HepG2 (cell line): ENCODE measurements around the gene PRKN. TPM values are rescaled to one million over a fixed set of nuclear protein-coding genes. Genes with fewer than 3 reads are reported as not detected.
A peak's percentile ranks its signal among the peaks of the same experiment; 100 is the strongest.

Experiments used
- ATRX ChIP-seq: sonication (generic); formaldehyde crosslinking; IDR thresholded peaks from 2 replicates; pipeline ENCODE4 v1.4.0; 2020; ENCODE audit warnings: missing genetic modification reagents, borderline replicate concordance
- BCL6 ChIP-seq: IDR thresholded peaks from 2 replicates; pipeline ENCODE4 v1.6.1; 2016; ENCODE audit warnings: missing genetic modification reagents, missing compliant biosample characterization
- CREM ChIP-seq, 2 experiments: sonication (generic) in 1 of 2; formaldehyde crosslinking in 1 of 2; IDR thresholded peaks; 2 replicates each; pipeline versions ENCODE4 v1.4.0 to v1.6.1; 2016 to 2020; ENCODE audit warnings: antibody characterized with exemption in 1 of 2, mild to moderate bottlenecking in 1 of 2, missing genetic modification reagents in 1 of 2
- ERF ChIP-seq: IDR thresholded peaks from 2 replicates; pipeline ENCODE4 v1.6.1; 2018; ENCODE audit warnings: missing biosample characterization, missing genetic modification reagents
- HOXA7 ChIP-seq: sonication (generic); formaldehyde crosslinking; IDR thresholded peaks from 2 replicates; pipeline ENCODE4 v1.8.1; 2022; ENCODE audit warnings: mild to moderate bottlenecking, missing genetic modification reagents, moderate library complexity
- ISL2 ChIP-seq: sonication (generic); formaldehyde crosslinking; IDR thresholded peaks from 2 replicates; pipeline ENCODE4 v1.5.0; 2020; ENCODE audit warnings: missing genetic modification reagents
- MEIS2 ChIP-seq: sonication (generic); formaldehyde crosslinking; IDR thresholded peaks from 2 replicates; pipeline ENCODE4 v1.9.0; 2021; ENCODE audit warnings: mild to moderate bottlenecking, missing genetic modification reagents
- NAIF1 ChIP-seq: sonication (generic); formaldehyde crosslinking; IDR thresholded peaks from 2 replicates; pipeline ENCODE4 v1.5.0; 2020; ENCODE audit warnings: mild to moderate bottlenecking, missing genetic modification reagents, borderline replicate concordance
- RNF2 ChIP-seq: fragments of 450-650 bp; conservative IDR thresholded peaks from 2 replicates; pipeline ENCODE4 v1.6.1; 2016; ENCODE audit warnings: low read depth
- TBX2 ChIP-seq: sonication (generic); formaldehyde crosslinking; IDR thresholded peaks from 2 replicates; pipeline ENCODE4 v1.5.0; 2020; ENCODE audit warnings: missing genetic modification reagents, mild to moderate bottlenecking, borderline replicate concordance
- ZNF589 ChIP-seq: sonication (generic); formaldehyde crosslinking; conservative IDR thresholded peaks from 2 replicates; pipeline ENCODE4 v1.8.0; 2022; ENCODE audit warnings: mild to moderate bottlenecking, moderate library complexity, missing genetic modification reagents
- ZNF839 ChIP-seq: sonication (generic); formaldehyde crosslinking; IDR thresholded peaks from 2 replicates; pipeline ENCODE4 v1.4.0; 2020; ENCODE audit warnings: missing genetic modification reagents, mild to moderate bottlenecking, borderline replicate concordance
- ZNF841 ChIP-seq: sonication (generic); formaldehyde crosslinking; IDR thresholded peaks from 2 replicates; pipeline ENCODE4 v1.8.1; 2023; ENCODE audit warnings: missing genetic modification reagents, borderline replicate concordance
- polyA plus RNA-seq, 8 experiments: library from polyadenylated mRNA; depleted of rRNA in 3 of 8; stranded (reverse) in 7 of 8; unstranded in 1 of 8; fragments of >200 nt; fragmentation: Illumina TruSeq in 4 of 8; extraction: Trizol in 4 of 8; gene quantifications; 2 replicates each; pipeline versions ENCODE4 v1.2.1 to v1.2.3, GENCODE V29; 2011 to 2016; ENCODE audit warnings: low read depth in 4 of 8, missing spikeins in 1 of 8, mixed read lengths in 1 of 8; ENCODE audit not compliant: insufficient read depth in 1 of 8
- total RNA-seq, 5 experiments: library from RNA; depleted of rRNA; stranded (reverse); fragments of >200 nt; fragmentation: Illumina TruSeq; extraction: Trizol; gene quantifications; 2 replicates each; pipeline ENCODE4 v1.2.3, GENCODE V29; 2016; ENCODE audit warnings: low read depth in 1 of 5
- TF ChIP-seq, protein P1 (sequence below): sonication (generic); formaldehyde crosslinking; IDR thresholded peaks from 2 replicates; pipeline ENCODE4 v1.8.0; 2022; ENCODE audit warnings: missing genetic modification reagents, mild to moderate bottlenecking, inconsistent platforms, borderline replicate concordance
- TF ChIP-seq, protein P2 (sequence below): sonication (generic); formaldehyde crosslinking; IDR thresholded peaks from 2 replicates; pipeline ENCODE4 v1.5.0; 2020; ENCODE audit warnings: missing genetic modification reagents
- TF ChIP-seq, protein P3 (sequence below): IDR thresholded peaks from 2 replicates; pipeline ENCODE4 v1.6.1; 2012; ENCODE audit warnings: low read length, improper control_type of control experiment
- TF ChIP-seq, protein P4 (sequence below): sonication (generic); formaldehyde crosslinking; IDR thresholded peaks from 2 replicates; pipeline ENCODE4 v1.5.1; 2020; ENCODE audit warnings: mild to moderate bottlenecking, missing genetic modification reagents, moderate library complexity
- TF ChIP-seq, protein P5 (sequence below): sonication (generic); formaldehyde crosslinking; IDR thresholded peaks from 2 replicates; pipeline ENCODE4 v1.4.0; 2020; ENCODE audit warnings: mild to moderate bottlenecking, missing genetic modification reagents, borderline replicate concordance

PRKN gene
- total and polyA plus RNA-seq, 2 of the 13 experiments (the other 11 are each of a cell fraction or from before 2014, with no cell fraction given) = 0.31 to 0.44 TPM

DNA sequence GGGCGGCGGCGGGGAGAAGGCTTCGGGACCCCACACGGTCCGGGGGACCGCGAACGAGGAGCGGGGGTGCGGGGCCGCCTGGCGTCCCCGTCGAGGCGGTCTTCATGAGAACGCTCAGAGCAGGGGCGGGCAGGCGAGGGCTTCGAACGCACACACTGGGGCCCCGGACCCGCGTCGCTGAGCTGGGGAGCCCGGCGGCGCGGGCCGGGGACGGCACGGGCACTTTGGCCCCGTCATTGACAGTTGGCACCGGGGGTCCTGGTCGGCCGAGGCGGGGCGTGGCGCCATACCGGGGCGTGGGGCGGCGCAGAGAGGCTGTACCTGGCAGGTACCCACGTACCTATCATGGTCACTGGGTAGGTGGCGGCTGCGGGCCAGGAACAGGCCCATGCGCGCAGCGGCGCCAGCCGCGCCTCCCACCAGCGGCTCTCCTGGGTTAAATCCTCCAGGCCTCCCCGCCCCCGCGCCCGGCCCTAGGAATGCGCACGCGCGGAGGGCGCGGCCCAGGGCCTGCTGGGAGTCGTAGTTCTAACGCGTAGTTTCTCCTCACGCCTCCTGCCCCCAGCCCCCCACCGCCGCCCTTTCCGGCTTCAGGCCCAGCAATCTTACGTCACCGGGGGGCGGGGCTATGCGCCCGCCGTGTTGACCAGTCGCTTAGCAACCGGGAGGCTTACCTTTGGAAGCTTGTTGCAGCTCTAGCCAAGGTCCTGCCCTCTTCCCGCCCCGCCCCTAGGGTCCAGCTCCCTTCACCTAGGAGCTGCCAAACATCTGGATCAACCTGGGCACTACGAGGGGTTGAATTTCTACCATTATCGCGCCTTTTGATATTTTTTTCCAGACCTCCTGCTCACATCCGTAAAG, at the start of gene PRKN, which contains the start of gene PACRG (continued):
- TF ChIP-seq ZNF841 (CRISPR knock-in tag) (no peak), TBX2 (CRISPR knock-in tag) (peak; percentile 86; the same call in 1 of the 2 replicates), ZNF839 (CRISPR knock-in tag) (0 out of 2 replicates have a peak, but pooled peaks have one; percentile 77), CREM (IDR thresholded peaks at IDR 0.05) (peak; percentile 91), CREM (CRISPR knock-in tag; IDR thresholded peaks at IDR 0.05) (no peak), ERF (CRISPR knock-in tag) (peak; percentile 92), ATRX (CRISPR knock-in tag) (no peak), HOXA7 (CRISPR knock-in tag) (no peak), RNF2 (no peak; the same call in 1 of the 2 replicates), BCL6 (CRISPR knock-in tag) (no peak), ISL2 (CRISPR knock-in tag) (peak; percentile 79), NAIF1 (CRISPR knock-in tag) (no peak), ZNF589 (CRISPR knock-in tag) (0 out of 2 replicates have a peak, but pooled peaks have one; percentile 40), MEIS2 (peak; percentile 73; the same call in 1 of the 2 replicates)
- TF ChIP-seq, protein P1, sequence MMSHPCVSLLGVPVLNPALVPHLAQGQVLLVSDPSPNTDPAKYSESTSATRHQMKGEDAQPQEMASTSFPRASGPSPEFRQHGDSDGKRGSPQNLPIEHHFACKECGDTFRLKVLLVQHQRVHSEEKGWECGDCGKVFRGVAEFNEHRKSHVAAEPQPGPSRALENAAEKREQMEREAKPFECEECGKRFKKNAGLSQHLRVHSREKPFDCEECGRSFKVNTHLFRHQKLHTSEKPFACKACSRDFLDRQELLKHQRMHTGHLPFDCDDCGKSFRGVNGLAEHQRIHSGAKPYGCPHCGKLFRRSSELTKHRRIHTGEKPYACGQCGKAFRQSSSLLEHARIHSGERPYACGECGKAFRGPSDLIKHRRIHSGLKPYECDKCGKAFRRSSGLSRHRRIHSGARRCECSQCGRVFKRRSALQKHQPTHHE (CRISPR knock-in tag) = peak; percentile 85
- TF ChIP-seq, protein P2, sequence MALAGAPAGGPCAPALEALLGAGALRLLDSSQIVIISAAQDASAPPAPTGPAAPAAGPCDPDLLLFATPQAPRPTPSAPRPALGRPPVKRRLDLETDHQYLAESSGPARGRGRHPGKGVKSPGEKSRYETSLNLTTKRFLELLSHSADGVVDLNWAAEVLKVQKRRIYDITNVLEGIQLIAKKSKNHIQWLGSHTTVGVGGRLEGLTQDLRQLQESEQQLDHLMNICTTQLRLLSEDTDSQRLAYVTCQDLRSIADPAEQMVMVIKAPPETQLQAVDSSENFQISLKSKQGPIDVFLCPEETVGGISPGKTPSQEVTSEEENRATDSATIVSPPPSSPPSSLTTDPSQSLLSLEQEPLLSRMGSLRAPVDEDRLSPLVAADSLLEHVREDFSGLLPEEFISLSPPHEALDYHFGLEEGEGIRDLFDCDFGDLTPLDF (CRISPR knock-in tag) = peak; percentile 54; the same call in 1 of the 2 replicates
- TF ChIP-seq, protein P3, sequence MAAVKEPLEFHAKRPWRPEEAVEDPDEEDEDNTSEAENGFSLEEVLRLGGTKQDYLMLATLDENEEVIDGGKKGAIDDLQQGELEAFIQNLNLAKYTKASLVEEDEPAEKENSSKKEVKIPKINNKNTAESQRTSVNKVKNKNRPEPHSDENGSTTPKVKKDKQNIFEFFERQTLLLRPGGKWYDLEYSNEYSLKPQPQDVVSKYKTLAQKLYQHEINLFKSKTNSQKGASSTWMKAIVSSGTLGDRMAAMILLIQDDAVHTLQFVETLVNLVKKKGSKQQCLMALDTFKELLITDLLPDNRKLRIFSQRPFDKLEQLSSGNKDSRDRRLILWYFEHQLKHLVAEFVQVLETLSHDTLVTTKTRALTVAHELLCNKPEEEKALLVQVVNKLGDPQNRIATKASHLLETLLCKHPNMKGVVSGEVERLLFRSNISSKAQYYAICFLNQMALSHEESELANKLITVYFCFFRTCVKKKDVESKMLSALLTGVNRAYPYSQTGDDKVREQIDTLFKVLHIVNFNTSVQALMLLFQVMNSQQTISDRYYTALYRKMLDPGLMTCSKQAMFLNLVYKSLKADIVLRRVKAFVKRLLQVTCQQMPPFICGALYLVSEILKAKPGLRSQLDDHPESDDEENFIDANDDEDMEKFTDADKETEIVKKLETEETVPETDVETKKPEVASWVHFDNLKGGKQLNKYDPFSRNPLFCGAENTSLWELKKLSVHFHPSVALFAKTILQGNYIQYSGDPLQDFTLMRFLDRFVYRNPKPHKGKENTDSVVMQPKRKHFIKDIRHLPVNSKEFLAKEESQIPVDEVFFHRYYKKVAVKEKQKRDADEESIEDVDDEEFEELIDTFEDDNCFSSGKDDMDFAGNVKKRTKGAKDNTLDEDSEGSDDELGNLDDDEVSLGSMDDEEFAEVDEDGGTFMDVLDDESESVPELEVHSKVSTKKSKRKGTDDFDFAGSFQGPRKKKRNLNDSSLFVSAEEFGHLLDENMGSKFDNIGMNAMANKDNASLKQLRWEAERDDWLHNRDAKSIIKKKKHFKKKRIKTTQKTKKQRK = no peak
- TF ChIP-seq, protein P4, sequence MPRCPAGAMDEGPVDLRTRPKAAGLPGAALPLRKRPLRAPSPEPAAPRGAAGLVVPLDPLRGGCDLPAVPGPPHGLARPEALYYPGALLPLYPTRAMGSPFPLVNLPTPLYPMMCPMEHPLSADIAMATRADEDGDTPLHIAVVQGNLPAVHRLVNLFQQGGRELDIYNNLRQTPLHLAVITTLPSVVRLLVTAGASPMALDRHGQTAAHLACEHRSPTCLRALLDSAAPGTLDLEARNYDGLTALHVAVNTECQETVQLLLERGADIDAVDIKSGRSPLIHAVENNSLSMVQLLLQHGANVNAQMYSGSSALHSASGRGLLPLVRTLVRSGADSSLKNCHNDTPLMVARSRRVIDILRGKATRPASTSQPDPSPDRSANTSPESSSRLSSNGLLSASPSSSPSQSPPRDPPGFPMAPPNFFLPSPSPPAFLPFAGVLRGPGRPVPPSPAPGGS (CRISPR knock-in tag) = peak; percentile 78; the same call in 1 of the 2 replicates
- TF ChIP-seq, protein P5, sequence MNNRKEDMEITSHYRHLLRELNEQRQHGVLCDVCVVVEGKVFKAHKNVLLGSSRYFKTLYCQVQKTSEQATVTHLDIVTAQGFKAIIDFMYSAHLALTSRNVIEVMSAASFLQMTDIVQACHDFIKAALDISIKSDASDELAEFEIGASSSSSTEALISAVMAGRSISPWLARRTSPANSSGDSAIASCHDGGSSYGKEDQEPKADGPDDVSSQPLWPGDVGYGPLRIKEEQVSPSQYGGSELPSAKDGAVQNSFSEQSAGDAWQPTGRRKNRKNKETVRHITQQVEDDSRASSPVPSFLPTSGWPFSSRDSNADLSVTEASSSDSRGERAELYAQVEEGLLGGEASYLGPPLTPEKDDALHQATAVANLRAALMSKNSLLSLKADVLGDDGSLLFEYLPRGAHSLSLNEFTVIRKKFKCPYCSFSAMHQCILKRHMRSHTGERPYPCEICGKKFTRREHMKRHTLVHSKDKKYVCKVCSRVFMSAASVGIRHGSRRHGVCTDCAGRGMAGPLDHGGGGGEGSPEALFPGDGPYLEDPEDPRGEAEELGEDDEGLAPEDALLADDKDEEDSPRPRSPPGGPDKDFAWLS (CRISPR knock-in tag) = no peak
